A204.1 (cell line): ENCODE data around the gene CDH11.

Source experiments
- FAIRE-seq: peaks from 2 replicates; lab custom pipeline; 2012; peaks lifted over from hg19 to GRCh38; lab: Jason Lieb, UNC

The CDH11 gene

GRCh38 chr16:65121870-65122723, at the start of gene CDH11:
Gene CDH11 (minus strand): TSS chr16:65122063. CDS start chr16:65004869, 117,194 bp downstream.
- FAIRE-seq = no peak

- no peak for FAIRE-seq
Measured at GRCh38 chr16:65154321-65154720, 32.5 kb upstream of the CDH11 start.

GRCh38 chr16:65153365-65154105, 31.7 kb upstream of the CDH11 start:
- no peak for FAIRE-seq

GRCh38 chr16:65148804-65149203, 26.9 kb upstream of the CDH11 start:
- no peak for FAIRE-seq

GRCh38 chr16:65142276-65142675, 20.4 kb upstream of the CDH11 start:
- no peak for FAIRE-seq

- FAIRE-seq = no peak
Measured at GRCh38 chr16:65136681-65137080, 14.8 kb upstream of the CDH11 start.

- FAIRE-seq = no peak
Measured at GRCh38 chr16:65126845-65127624, 5.2 kb upstream of the CDH11 start.

GRCh38 chr16:65125871-65126270, 4.0 kb upstream of the CDH11 start:
- FAIRE-seq = no peak

GRCh38 chr16:65125322-65125721, 3.5 kb upstream of the CDH11 start:
- FAIRE-seq = no peak

GRCh38 chr16:65124596-65124995, 2.7 kb upstream of the CDH11 start:
- no peak for FAIRE-seq

GRCh38 chr16:65124212-65124548, 2.3 kb upstream of the CDH11 start:
- no peak for FAIRE-seq

GRCh38 chr16:65123396-65124211, 1.7 kb upstream of the CDH11 start:
- FAIRE-seq = no peak

GRCh38 chr16:65122724-65123395, 997 bp upstream of the CDH11 start:
- FAIRE-seq = no peak

- FAIRE-seq = no peak
Measured at GRCh38 chr16:65120831-65121721, 787 bp downstream of the CDH11 start.

- no peak for FAIRE-seq
Measured at GRCh38 chr16:65120461-65120830, 1.4 kb downstream of the CDH11 start.

GRCh38 chr16:65119901-65120401, 1.9 kb downstream of the CDH11 start:
- FAIRE-seq = no peak

GRCh38 chr16:65119435-65119834, 2.4 kb downstream of the CDH11 start:
- no peak for FAIRE-seq

- no peak for FAIRE-seq
Measured at GRCh38 chr16:65118871-65119270, 3.0 kb downstream of the CDH11 start.

GRCh38 chr16:65117811-65118448, 3.9 kb downstream of the CDH11 start:
- peak; percentile 90 for FAIRE-seq
